Activated T-cell treated with anti-CD3 and anti-CD28 coated beads, Interleukin-2, amount 50 U/mL, for 24 hours (primary cell): ENCODE data around the gene PARL.

ENCODE experiments used
- DNase-seq: peaks from one replicate; pipeline ENCODE4 v3.0.0-alpha.2; 2020
- H3K27ac Mint-ChIP-seq: 2 replicates; pipeline ENCODE4 v1.8.0; 2020; ENCODE audit warnings: mild to moderate bottlenecking, mixed read lengths
- H3K27me3 Mint-ChIP-seq: 2 replicates; pipeline ENCODE4 v1.8.0; 2020; ENCODE audit warnings: mixed read lengths
- H3K36me3 Mint-ChIP-seq: 2 replicates; pipeline ENCODE4 v1.8.0; 2020; ENCODE audit warnings: low read depth, mixed read lengths
- H3K4me1 Mint-ChIP-seq: 2 replicates; pipeline ENCODE4 v1.8.0; 2020; ENCODE audit warnings: low read depth, mixed read lengths
- H3K4me3 Mint-ChIP-seq: 2 replicates; pipeline ENCODE4 v1.8.0; 2020; ENCODE audit warnings: mild to moderate bottlenecking, moderate library complexity, mixed read lengths
- H3K9me3 Mint-ChIP-seq: 2 replicates; pipeline ENCODE4 v1.8.0; 2020; ENCODE audit warnings: mixed read lengths

Gene PARL

GRCh38 chr3:183823963-183824362 lies 60.7 kb downstream of the PARL start:
- peaks cover 17% of the 10 kb centered on the region for H3K4me1 Mint-ChIP-seq
- H3K9me3 Mint-ChIP-seq: no peaks in the 10 kb centered on the region
- H3K27me3 Mint-ChIP-seq: no peaks in the 10 kb centered on the region
- H3K36me3 Mint-ChIP-seq: peaks cover 23% of the 10 kb centered on the region
- no peak for DNase-seq
- H3K27ac Mint-ChIP-seq: no peak overlapping the region
- peak overlapping the region; percentile 74 for H3K4me3 Mint-ChIP-seq

GRCh38 chr3:183822631-183823030 lies 62.0 kb downstream of the PARL start:
- DNase-seq: no peak
- Mint-ChIP-seq H3K36me3 (peaks cover 17% of the 10 kb centered on the region), H3K27me3 (no peaks in the 10 kb centered on the region), H3K9me3 (no peaks in the 10 kb centered on the region), H3K4me1 (peaks cover 17% of the 10 kb centered on the region), H3K4me3 (no peak overlapping the region), H3K27ac (no peak overlapping the region)

GRCh38 chr3:183819831-183820230 lies 64.8 kb downstream of the PARL start:
- H3K4me3 Mint-ChIP-seq: no peak overlapping the region
- no peak overlapping the region for H3K27ac Mint-ChIP-seq
- H3K36me3 Mint-ChIP-seq: peaks cover 36% of the 10 kb centered on the region
- no peaks in the 10 kb centered on the region for H3K27me3 Mint-ChIP-seq
- peak; percentile 20 for DNase-seq
- H3K9me3 Mint-ChIP-seq: no peaks in the 10 kb centered on the region
- H3K4me1 Mint-ChIP-seq: peaks cover 23% of the 10 kb centered on the region

GRCh38 chr3:183818706-183819624 lies 65.7 kb downstream of the PARL start:
- DNase-seq: peak; percentile 24
- Mint-ChIP-seq H3K36me3 (peaks cover 37% of the 10 kb centered on the region), H3K9me3 (no peaks in the 10 kb centered on the region), H3K27ac (no peak overlapping the region), H3K27me3 (no peaks in the 10 kb centered on the region), H3K4me1 (peaks cover 20% of the 10 kb centered on the region), H3K4me3 (no peak overlapping the region)

- Mint-ChIP-seq H3K9me3 (no peaks in the 10 kb centered on the region), H3K36me3 (peaks cover 40% of the 10 kb centered on the region), H3K27ac (peak overlapping the region; percentile 14), H3K4me3 (no peak overlapping the region), H3K4me1 (peaks cover 16% of the 10 kb centered on the region), H3K27me3 (no peaks in the 10 kb centered on the region)
- DNase-seq: peak; percentile 24
These were observed 66.5 kb downstream of the PARL start for GRCh38 chr3:183818041-183818620.

GRCh38 chr3:183817639-183818038 lies 67.0 kb downstream of the PARL start:
- H3K4me1 Mint-ChIP-seq: peaks cover 16% of the 10 kb centered on the region
- H3K9me3 Mint-ChIP-seq: no peaks in the 10 kb centered on the region
- peaks cover 44% of the 10 kb centered on the region for H3K36me3 Mint-ChIP-seq
- H3K4me3 Mint-ChIP-seq: no peak overlapping the region
- DNase-seq: peak; percentile 20
- no peaks in the 10 kb centered on the region for H3K27me3 Mint-ChIP-seq
- peak overlapping the region; percentile 20 for H3K27ac Mint-ChIP-seq

GRCh38 chr3:183816681-183817510 lies 67.8 kb downstream of the PARL start:
- Mint-ChIP-seq H3K4me1 (peaks cover 16% of the 10 kb centered on the region), H3K27ac (no peak overlapping the region)

GRCh38 chr3:183815951-183816475 lies 68.7 kb downstream of the PARL start:
- peak overlapping the region; percentile 3 for H3K27ac Mint-ChIP-seq
- H3K4me3 Mint-ChIP-seq: no peak overlapping the region

More at GRCh38 chr3:183816681-183817510, 67.8 kb downstream of the PARL start:
- DNase-seq: peak; percentile 27
- H3K9me3 Mint-ChIP-seq: no peaks in the 10 kb centered on the region
- no peaks in the 10 kb centered on the region for H3K27me3 Mint-ChIP-seq
- peaks cover 52% of the 10 kb centered on the region for H3K36me3 Mint-ChIP-seq
- no peak overlapping the region for H3K4me3 Mint-ChIP-seq

GRCh38 chr3:183815563-183815940 lies 69.1 kb downstream of the PARL start:
- Mint-ChIP-seq H3K4me3 (no peak overlapping the region), H3K27me3 (no peaks in the 10 kb centered on the region), H3K4me1 (peaks cover 16% of the 10 kb centered on the region), H3K36me3 (peaks cover 63% of the 10 kb centered on the region), H3K27ac (peak overlapping the region; percentile 3), H3K9me3 (no peaks in the 10 kb centered on the region)
- peak; percentile 34 for DNase-seq

More at GRCh38 chr3:183815951-183816475, 68.7 kb downstream of the PARL start:
- Mint-ChIP-seq H3K36me3 (peaks cover 58% of the 10 kb centered on the region), H3K27me3 (no peaks in the 10 kb centered on the region), H3K9me3 (no peaks in the 10 kb centered on the region), H3K4me1 (peaks cover 16% of the 10 kb centered on the region)
- peak; percentile 31 for DNase-seq

- H3K4me1 Mint-ChIP-seq: peaks cover 16% of the 10 kb centered on the region
- no peaks in the 10 kb centered on the region for H3K27me3 Mint-ChIP-seq
- no peaks in the 10 kb centered on the region for H3K9me3 Mint-ChIP-seq
- H3K36me3 Mint-ChIP-seq: peaks cover 72% of the 10 kb centered on the region
- DNase-seq: no peak
- no peak overlapping the region for H3K4me3 Mint-ChIP-seq
- H3K27ac Mint-ChIP-seq: peak overlapping the region; percentile 3
These were observed 70.4 kb downstream of the PARL start for GRCh38 chr3:183814240-183814639.

- no peaks in the 10 kb centered on the region for H3K9me3 Mint-ChIP-seq
- H3K27ac Mint-ChIP-seq: peak overlapping the region; percentile 65
- peaks cover 82% of the 10 kb centered on the region for H3K36me3 Mint-ChIP-seq
- no peak overlapping the region for H3K4me3 Mint-ChIP-seq
- peaks cover 16% of the 10 kb centered on the region for H3K4me1 Mint-ChIP-seq
- DNase-seq: no peak
- H3K27me3 Mint-ChIP-seq: no peaks in the 10 kb centered on the region
These were observed 71.8 kb downstream of the PARL start for GRCh38 chr3:183812761-183813445.

- Mint-ChIP-seq H3K4me3 (no peak overlapping the region), H3K4me1 (peaks cover 16% of the 10 kb centered on the region), H3K27me3 (no peaks in the 10 kb centered on the region), H3K27ac (no peak overlapping the region), H3K36me3 (peaks cover 88% of the 10 kb centered on the region), H3K9me3 (no peaks in the 10 kb centered on the region)
- peak; percentile 25 for DNase-seq
These were observed 73.0 kb downstream of the PARL start for GRCh38 chr3:183811638-183812037.

- DNase-seq: peak; percentile 11
- peaks cover 88% of the 10 kb centered on the region for H3K36me3 Mint-ChIP-seq
- peaks cover 13% of the 10 kb centered on the region for H3K4me1 Mint-ChIP-seq
- peak overlapping the region; percentile 6 for H3K27ac Mint-ChIP-seq
- no peaks in the 10 kb centered on the region for H3K27me3 Mint-ChIP-seq
- no peaks in the 10 kb centered on the region for H3K9me3 Mint-ChIP-seq
- H3K4me3 Mint-ChIP-seq: no peak overlapping the region
These were observed 73.8 kb downstream of the PARL start for GRCh38 chr3:183810643-183811594.
